Activated CD8-positive, alpha-beta T cell treated with anti-CD3 and anti-CD28 coated beads, Interleukin-2, amount 10 ng/mL, durations not matched to agents 7 days and 5 days (primary cell): ENCODE data around the gene CNOT8. TPM values are rescaled to one million over a fixed set of nuclear protein-coding genes. Genes with fewer than 3 reads are reported as not detected.

Experiments used
- ATAC-seq: fragments of 150-1000 bp; cut with Tn5 transposase; one replicate; pipeline ENCODE4 v1.10.0; 2021; ENCODE audit warnings: moderate library complexity
- CTCF ChIA-PET: fragments of 350-600 bp; sonication (Branson Sonifier 250); formaldehyde crosslinking; loops from one replicate; lab custom pipeline; 2021; ENCODE audit warnings: antibody characterized with exemption; lab: Charles Lee
- POLR2A ChIA-PET: fragments of 350-600 bp; sonication (Branson Sonifier 250); formaldehyde crosslinking; loops from one replicate; lab custom pipeline; 2021; ENCODE audit warnings: antibody characterized with exemption; lab: Charles Lee
- DNase-seq: peaks from one replicate; pipeline ENCODE4 v3.0.0-alpha.2; 2020
- H3K27ac Mint-ChIP-seq: one replicate; pipeline ENCODE4 v1.8.0; 2021; ENCODE audit warnings: mild to moderate bottlenecking, mixed read lengths
- H3K27me3 Mint-ChIP-seq: one replicate; pipeline ENCODE4 v1.8.0; 2021; ENCODE audit warnings: low read depth, mixed read lengths
- H3K36me3 Mint-ChIP-seq: one replicate; pipeline ENCODE4 v1.8.0; 2021; ENCODE audit warnings: low read depth, mixed read lengths
- H3K4me1 Mint-ChIP-seq: one replicate; pipeline ENCODE4 v1.8.0; 2021; ENCODE audit warnings: low read depth, mixed read lengths
- H3K4me3 Mint-ChIP-seq: one replicate; pipeline ENCODE4 v1.8.0; 2021; ENCODE audit warnings: mild to moderate bottlenecking, mixed read lengths
- H3K9me3 Mint-ChIP-seq: one replicate; pipeline ENCODE4 v1.8.0; 2022; ENCODE audit warnings: mixed read lengths; ENCODE audit not compliant: insufficient read depth
- total RNA-seq, 2 experiments: library from RNA; stranded (reverse); gene quantifications; one replicate each; pipeline ENCODE4 v1.2.3, GENCODE V29; 2021

Gene CNOT8
- total RNA-seq, 2 experiments from 2014 or later, result 67.4 to 68.4 TPM

DNA sequence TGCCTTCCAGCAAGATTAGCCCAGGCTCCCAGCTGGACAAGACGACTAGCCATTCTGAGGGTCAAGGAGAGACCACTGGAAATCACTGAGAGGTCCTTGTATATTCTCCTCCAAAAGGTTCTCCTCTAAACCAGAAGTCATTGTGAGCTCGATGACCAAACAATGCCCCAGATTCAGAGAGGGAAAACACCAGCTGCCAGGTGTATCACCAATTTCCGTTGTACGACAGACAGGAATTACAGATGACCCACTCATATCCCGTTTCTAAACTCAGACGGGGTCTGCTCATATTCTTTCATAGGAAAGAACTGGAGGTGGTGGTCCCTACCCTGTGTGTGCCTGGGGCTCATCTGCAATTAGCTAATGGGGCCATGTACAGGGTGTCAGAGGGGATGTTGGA, 22.2 kb upstream of the CNOT8 start:
- Mint-ChIP-seq H3K9me3 (no peaks in the 10 kb centered on the region), H3K27me3 (no peaks in the 10 kb centered on the region), H3K4me3 (no peak overlapping the region), H3K27ac (no peak overlapping the region), H3K4me1 (peaks cover 6% of the 10 kb centered on the region), H3K36me3 (peaks cover 6% of the 10 kb centered on the region)
- ChIA-PET CTCF (interaction anchor here (0.7 kb wide), 1 partner anchor 126 kb away, joined by 3 read pairs; no protein-coding TSS in a partner anchor), POLR2A (no interaction called here)
- ATAC-seq (no peak), DNase-seq (no peak)

GRCh38 chr5:154837009-154837901, 21.2 kb upstream of the CNOT8 start:
- no peak for ATAC-seq
- H3K9me3 Mint-ChIP-seq, result no peaks in the 10 kb centered on the region
- no peak for DNase-seq
- peaks cover 3% of the 10 kb centered on the region for H3K36me3 Mint-ChIP-seq
- ChIA-PET POLR2A (no interaction called here), CTCF (no interaction called here)
- peaks cover 6% of the 10 kb centered on the region for H3K4me1 Mint-ChIP-seq
- no peaks in the 10 kb centered on the region for H3K27me3 Mint-ChIP-seq
- no peak overlapping the region for H3K27ac Mint-ChIP-seq
- no peak overlapping the region for H3K4me3 Mint-ChIP-seq

DNA sequence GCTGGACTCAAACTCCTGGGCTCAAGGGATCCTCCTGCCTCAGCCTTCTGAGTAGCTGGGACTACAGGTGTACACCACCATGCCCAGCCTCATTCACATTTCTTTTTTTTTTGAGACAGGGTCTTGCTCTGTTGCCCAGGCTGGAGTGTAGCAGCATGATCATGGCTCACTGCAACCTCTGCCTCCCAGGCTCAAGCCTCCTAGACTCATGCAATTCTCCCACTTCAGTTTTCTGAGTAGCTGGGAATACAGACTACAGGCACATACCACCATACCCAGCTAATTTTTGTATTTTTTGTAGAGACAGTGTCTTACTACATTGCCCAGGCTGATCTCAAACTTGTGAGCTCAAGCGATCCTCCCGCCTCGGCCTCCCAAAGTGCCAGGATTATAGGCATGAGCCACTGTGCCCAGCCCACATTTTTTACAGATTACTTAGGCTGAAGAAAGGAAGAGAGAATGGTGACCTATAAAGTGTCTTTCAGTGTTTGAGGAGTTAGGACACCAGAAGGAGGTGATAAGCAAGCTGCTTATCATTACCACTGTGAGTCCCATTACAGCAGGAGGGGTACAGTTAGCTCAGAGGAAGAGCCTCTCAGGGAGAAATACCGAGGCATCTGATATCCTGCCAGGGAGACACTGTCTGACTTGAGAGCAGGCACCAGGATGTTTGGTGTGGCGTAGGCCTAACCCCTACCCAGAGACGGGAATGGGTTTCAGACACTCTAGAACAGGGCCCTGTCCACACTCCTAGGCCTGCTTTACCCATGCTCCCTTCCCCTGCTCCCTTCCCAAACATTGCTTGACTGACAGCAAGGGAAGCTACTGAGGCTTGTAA, 17.8 kb upstream of the CNOT8 start:
- no peak for DNase-seq
- ChIA-PET POLR2A (no interaction called here), CTCF (no interaction called here)
- H3K27ac Mint-ChIP-seq, result no peak overlapping the region
- ATAC-seq, result no peak
- H3K4me1 Mint-ChIP-seq, result no peaks in the 10 kb centered on the region
- no peak overlapping the region for H3K4me3 Mint-ChIP-seq
- no peaks in the 10 kb centered on the region for H3K9me3 Mint-ChIP-seq
- H3K27me3 Mint-ChIP-seq, result no peaks in the 10 kb centered on the region
- peaks cover 3% of the 10 kb centered on the region for H3K36me3 Mint-ChIP-seq

GRCh38 chr5:154841273-154841661, 17.2 kb upstream of the CNOT8 start:
- ChIA-PET POLR2A (no interaction called here), CTCF (no interaction called here)
- Mint-ChIP-seq H3K27ac (no peak overlapping the region), H3K4me1 (no peaks in the 10 kb centered on the region), H3K36me3 (peaks cover 4% of the 10 kb centered on the region), H3K27me3 (no peaks in the 10 kb centered on the region), H3K4me3 (no peak overlapping the region), H3K9me3 (no peaks in the 10 kb centered on the region)
- DNase-seq (no peak), ATAC-seq (no peak)

DNA sequence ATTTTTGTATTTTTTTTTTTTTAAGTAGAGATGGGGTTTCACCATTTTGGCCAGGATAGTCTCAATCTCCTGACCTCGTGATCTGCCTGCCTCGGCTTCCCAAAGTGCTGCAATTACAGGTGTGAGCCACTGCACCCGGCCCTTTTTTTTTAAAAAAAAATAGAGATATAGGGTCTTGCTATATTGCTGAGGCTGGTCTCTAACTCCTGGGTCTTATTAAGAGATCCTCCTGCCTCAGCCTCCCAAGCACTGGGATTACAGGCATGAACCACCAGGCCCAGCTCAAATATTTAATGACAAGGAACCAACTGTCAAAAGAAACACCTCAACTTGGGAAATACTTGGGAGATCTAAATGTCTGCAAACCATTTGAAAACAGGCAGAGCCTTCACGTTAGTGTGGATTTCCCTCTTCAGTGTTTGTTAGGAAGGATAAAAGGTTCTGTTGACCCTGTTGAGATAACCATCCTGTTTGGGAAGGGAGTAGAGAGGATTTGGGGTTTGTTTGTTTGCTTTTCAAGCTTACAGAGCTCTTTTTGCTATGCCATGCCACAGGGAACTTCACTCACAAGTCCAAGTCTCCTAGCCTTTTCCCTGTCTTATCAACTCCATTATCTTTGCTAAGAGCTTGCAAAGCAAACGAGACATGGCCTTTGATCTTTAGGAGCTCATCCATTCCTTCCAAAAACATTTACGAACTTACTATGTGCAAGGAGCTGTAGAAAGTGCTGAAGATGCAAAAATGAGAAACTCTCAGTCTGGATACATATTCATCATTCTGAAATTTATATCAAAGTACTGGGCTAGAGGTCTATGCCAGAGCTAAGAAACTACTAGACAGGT, 15.5 kb upstream of the CNOT8 start:
- H3K4me1 Mint-ChIP-seq, result no peaks in the 10 kb centered on the region
- H3K9me3 Mint-ChIP-seq, result no peaks in the 10 kb centered on the region
- H3K27ac Mint-ChIP-seq, result no peak overlapping the region
- ChIA-PET POLR2A (no interaction called here), CTCF (interaction anchor here (1.3 kb wide), 1 partner anchor 193 kb away, joined by 5 read pairs; no protein-coding TSS in a partner anchor)
- H3K27me3 Mint-ChIP-seq, result no peaks in the 10 kb centered on the region
- ATAC-seq (no peak), DNase-seq (no peak)
- no peak overlapping the region for H3K4me3 Mint-ChIP-seq
- H3K36me3 Mint-ChIP-seq, result peaks cover 4% of the 10 kb centered on the region

DNA sequence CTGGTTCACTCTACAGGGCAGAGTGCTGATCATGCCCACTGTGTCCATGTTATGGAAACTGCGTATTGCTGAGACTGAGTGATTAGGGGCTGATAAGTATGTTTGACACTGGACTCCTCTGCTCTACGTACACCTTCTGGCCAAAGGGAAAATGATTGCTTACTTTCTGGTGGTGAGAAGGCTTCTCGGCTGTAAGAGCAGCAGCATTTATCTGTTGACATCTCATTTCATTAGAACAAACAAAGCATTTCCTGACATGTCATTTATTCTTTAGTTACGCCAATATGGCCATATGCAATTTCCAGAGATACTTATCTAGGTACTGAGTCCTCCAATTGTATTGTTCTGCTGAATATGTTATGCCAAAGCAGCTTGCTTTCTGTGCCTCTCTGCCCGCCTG, 13.6 kb upstream of the CNOT8 start:
- no peak for DNase-seq
- Mint-ChIP-seq H3K9me3 (no peaks in the 10 kb centered on the region), H3K27me3 (no peaks in the 10 kb centered on the region), H3K27ac (no peak overlapping the region), H3K4me3 (no peak overlapping the region), H3K4me1 (no peaks in the 10 kb centered on the region), H3K36me3 (peaks cover 6% of the 10 kb centered on the region)
- no peak for ATAC-seq
- ChIA-PET POLR2A (no interaction called here), CTCF (interaction anchor here (1.4 kb wide), 1 partner anchor 194 kb away, joined by 3 read pairs; no protein-coding TSS in a partner anchor)

GRCh38 chr5:154849264-154849785, 9.1 kb upstream of the CNOT8 start:
- ChIA-PET CTCF (no interaction called here), POLR2A (no interaction called here)
- Mint-ChIP-seq H3K4me3 (no peak overlapping the region), H3K9me3 (no peaks in the 10 kb centered on the region), H3K27me3 (no peaks in the 10 kb centered on the region), H3K36me3 (peaks cover 6% of the 10 kb centered on the region), H3K4me1 (peaks cover 2% of the 10 kb centered on the region), H3K27ac (no peak overlapping the region)
- no peak for ATAC-seq
- no peak for DNase-seq

DNA sequence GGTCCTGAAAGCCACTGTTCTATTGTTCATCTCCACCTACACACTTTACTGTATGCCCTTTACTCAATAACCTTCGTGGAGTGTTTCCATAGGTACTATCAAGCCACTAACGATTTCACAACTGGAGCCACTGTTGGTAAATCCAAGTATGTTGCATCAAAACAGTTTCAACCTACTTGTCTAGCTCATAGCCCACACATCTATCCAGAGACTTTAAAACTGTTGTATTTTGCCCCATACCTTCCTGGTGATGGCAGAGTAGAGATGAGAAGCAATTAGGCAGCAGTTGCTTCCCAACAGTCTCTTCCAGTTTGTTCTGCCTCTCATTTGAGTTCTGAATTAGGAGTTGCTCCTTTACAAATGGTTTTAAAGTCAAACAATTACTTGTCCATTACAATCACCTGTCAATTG, 8.6 kb upstream of the CNOT8 start:
- peaks cover 2% of the 10 kb centered on the region for H3K4me1 Mint-ChIP-seq
- CTCF ChIA-PET, result no interaction called here
- POLR2A ChIA-PET, result no interaction called here

GRCh38 chr5:154850255-154851062, 8.0 kb upstream of the CNOT8 start, which contains the start of gene FAXDC2:
Gene FAXDC2 (minus strand): TSS chr5:154850603. CDS start chr5:154838178, 12,425 bp downstream.
- Mint-ChIP-seq H3K36me3 (peaks cover 4% of the 10 kb centered on the region), H3K4me3 (no peak within 1 kb of the TSS), H3K4me1 (peaks cover 2% of the 10 kb centered on the region), H3K27ac (no peak within 1 kb of the TSS), H3K27me3 (no peaks in the 10 kb centered on the region), H3K9me3 (no peaks in the 10 kb centered on the region)
- ChIA-PET CTCF (no interaction called here), POLR2A (no interaction called here)
- DNase-seq (no peak), ATAC-seq (no peak)

More for the DNA sequence above, 8.6 kb upstream of the CNOT8 start:
- ATAC-seq (no peak), DNase-seq (no peak)
- Mint-ChIP-seq H3K4me3 (no peak overlapping the region), H3K9me3 (no peaks in the 10 kb centered on the region), H3K27me3 (no peaks in the 10 kb centered on the region), H3K36me3 (peaks cover 6% of the 10 kb centered on the region), H3K27ac (no peak overlapping the region)

- Mint-ChIP-seq H3K9me3 (no peaks in the 10 kb centered on the region), H3K4me3 (no peak overlapping the region), H3K27ac (no peak overlapping the region), H3K27me3 (no peaks in the 10 kb centered on the region), H3K36me3 (peaks cover 2% of the 10 kb centered on the region), H3K4me1 (peaks cover 2% of the 10 kb centered on the region)
- POLR2A ChIA-PET, result no interaction called here
- CTCF ChIA-PET, result no interaction called here
- DNase-seq, result no peak
- no peak for ATAC-seq
Observed at GRCh38 chr5:154851351-154851750, 7.1 kb upstream of the CNOT8 start.
